ENCODE measurements around the gene FMNL2.
"Not testable (repeated sequence)": the region's sequence is repeated elsewhere in the genome, so short reads cannot be mapped to it uniquely, and the experiment has no call there.

The FMNL2 gene

DNA sequence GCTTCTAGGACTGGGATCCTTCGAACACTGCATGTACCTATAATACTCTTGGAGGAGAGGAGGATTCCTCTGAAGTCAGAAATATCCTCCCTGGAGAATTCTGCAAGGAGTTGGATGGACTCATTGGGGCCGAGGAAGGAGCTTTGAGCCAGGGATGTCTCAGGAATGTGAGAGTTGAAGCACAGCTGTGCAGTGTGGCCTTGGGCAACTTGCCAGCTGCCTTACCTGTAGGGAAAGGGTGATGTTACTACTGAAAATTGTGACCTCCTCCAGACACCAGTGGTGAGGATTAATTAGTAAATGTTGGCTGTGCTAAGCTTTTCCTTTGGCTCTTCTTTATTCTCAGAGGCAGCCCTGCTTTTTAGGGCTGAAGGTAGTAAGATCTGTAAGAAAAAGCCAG lies 41.4 kb downstream of the FMNL2 start:
- DNase-seq, result no peak

DNA sequence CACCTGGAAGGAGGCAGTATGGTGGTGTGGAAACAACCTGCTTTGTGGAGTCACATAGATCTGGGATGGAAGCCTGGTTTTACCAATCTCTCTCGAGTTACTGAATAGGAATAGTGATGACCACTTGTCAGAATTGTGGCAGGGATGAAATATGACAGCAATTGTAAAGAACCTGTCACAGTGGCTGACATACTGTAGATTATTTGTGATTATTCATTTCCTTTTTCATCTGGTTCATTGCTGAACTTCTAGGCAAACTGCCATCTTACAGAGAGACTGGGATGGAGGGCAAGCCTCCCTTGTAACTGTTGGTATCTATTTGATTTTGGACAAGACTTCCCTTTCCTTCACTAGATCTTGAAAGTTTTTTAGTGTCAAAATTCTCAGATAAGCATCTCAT lies 42.0 kb downstream of the FMNL2 start:
- no peak for DNase-seq

DNA sequence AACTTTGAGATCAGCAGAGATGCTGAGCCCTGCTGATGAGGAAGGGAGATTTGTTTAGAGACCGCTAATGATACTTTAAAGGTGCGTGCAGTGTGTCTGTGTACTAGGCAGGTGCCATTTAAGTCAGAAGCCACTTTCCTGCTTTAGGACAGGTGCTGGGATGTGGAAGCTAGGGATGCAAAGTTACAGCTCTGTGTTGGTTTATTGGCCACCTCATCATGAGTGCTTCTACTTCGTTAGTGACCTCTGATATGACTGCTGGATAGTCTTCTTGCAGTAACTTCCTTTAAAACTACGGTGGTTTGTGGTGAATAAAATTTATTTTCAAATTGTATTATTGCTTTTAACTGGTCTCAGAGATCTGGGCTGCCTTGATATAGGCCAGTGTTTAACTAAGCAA lies 44.1 kb downstream of the FMNL2 start:
- no peak for DNase-seq

DNA sequence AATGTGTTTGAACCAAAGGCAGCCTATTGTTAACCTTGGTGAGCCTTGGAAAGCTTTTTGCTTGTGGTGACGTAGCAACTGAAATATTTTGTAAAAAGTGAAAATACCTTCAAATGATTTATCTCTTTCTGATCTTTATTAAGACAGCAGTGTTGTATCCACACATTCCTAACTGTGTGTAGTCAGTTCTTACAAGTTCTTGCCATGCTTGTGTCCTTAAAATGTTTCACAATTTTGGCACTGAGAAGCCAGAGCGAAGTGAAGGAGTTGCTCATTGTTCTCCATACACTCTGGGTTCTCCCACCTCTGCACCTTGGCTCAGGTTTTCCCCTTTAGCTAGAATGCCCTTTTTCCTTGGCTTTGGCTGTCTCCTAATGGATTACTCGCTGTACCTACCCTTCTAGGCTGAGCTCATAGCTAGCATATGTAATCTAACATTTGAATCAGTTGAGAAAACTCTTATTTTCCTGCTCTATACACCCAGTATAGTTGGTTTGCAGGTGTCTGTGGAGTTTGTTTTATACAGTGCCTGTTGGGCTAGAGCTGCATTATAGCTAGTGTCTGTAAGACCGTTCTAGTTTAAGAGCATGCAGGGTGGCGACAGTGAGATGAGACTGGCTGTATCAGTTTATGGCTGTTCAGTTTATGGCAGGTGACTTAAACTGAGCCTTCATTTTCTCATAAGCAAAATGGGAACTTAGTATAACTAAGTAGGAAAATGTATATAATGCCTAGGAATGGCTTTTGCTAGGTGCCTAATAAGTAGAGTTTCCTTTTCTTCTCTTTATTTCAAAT lies 45.5 kb downstream of the FMNL2 start:
- no peak for DNase-seq

DNA sequence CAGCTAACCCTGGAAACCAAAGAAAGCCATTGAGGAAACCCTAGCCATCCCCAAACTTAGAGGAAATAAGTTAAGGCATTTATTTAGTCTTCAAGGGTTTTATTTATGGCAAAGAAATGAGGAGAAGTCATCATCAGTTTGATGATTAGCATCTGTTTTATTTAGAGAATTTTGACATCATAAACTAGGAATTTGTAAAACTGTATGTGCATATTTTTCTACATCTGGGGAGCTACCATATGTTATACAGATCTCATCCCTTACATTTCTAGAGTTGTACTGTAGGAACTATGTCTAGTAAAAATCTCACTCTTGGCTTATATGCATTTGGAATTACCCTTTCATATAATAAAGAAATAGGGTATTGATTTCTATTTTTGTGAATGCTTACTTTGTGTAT lies 48.7 kb downstream of the FMNL2 start:
- no peak for DNase-seq

DNA sequence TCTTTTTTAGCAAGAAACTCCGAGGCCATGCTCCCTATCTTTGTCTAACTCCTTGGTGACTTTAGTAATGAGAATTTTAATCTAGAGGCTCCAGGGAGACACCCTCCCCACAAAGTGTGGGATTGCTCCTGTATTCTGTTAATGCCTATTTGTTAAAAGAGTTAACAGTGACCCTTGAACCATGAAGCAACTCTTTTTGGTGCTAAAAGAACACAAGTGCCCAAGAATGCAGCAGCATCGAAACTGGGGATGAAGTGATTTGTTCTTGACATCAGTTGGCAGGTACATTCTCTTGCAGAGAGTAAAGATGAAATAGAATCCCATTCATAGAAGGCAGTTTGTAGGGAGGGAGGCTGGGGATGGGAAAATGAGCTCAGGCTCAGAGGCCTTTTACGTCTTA lies 50.0 kb downstream of the FMNL2 start:
- no peak for DNase-seq

DNA sequence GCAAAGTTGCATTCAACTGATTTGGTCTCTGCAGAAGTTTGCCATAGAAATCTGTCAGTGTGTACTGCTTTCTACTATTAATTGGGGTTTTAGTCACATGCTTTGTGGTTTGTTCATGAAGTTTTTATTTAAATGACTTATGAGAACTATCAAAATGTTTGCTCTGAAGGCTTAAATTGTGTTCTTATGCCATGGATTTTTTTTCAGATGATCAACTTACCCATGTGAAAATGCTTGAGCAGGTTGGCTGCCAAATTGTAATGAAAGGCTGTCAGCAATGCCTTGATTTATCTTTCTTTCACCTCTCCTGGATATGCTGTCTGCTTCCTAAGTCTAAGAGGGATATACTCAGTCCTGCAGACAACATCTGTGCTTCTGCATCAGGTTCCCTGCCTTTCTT lies 50.7 kb downstream of the FMNL2 start:
- DNase-seq, result no peak

DNA sequence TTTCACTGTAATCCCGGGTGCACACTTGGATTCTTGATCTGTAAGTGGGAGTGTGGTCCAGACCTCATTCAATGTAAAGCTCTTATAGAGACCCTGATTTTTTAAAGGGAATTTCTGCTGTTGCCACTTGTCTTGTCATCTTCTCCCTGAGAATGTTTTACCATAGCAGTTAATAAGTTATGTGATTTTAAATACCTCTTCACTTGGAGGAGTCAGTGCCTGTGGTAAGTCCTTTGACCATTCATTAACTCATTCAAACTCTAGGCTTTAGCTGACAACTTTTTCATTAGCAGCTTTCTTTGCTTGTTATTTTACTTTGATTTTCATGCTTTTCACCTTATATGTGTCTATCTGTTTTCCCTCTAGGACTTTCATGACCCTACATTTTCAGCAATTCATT lies 51.3 kb downstream of the FMNL2 start:
- no peak for DNase-seq

DNA sequence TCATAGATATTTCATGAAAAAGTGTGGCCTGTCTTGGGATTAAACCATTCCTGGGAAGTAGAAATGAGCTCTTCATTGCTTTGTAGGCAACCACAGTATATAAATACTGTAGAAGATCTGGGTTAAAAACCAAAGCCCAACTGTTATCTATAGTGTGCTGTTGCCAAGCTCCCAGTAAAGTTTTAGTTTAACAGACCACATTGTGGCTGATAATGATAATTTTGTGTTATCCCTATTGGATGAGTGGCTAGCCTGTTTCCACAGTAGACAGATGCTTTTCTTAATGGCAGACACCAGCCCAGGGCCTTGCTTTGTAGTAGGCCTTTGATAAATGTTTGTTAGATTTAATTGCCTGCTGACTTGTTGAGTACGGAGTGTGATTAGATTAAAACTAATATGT lies 52.1 kb downstream of the FMNL2 start:
- no peak for DNase-seq

DNA sequence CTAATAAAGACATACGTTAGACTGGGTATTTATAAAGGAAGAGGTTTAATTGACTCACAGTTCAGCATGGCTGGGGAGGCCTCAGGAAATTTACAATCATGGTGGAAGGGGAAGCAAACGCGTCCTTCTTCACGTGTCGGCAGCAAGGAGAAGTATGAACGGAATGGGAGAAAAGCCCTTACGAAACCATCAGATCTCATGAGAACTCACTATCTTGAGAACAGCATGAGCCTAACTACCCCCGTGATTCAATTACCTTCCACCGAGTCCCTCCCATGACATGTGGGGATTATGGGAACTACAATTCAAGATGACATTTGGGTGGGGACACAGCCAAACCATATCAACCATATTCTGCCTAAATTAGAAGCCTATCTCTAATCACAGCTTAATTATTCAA lies 53.3 kb downstream of the FMNL2 start:
- not testable (repeated sequence) for DNase-seq

DNA sequence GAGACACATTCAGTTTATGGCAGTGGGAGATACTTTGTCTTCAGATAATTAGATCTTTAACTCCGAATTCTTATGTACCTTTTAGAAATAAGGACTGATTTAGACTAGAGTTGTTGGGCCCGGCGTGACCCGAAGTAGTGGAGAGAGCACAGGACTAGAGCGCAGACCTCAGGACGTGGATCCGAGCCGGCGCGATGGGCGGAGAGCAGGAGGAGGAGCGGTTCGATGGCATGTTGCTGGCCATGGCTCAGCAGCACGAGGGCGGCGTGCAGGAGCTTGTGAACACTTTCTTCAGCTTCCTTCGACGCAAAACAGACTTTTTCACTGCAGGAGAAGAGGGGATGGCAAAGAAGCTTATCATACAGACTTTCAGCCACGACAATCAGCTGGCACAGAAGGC lies 54.5 kb downstream of the FMNL2 start:
- no peak for DNase-seq

DNA sequence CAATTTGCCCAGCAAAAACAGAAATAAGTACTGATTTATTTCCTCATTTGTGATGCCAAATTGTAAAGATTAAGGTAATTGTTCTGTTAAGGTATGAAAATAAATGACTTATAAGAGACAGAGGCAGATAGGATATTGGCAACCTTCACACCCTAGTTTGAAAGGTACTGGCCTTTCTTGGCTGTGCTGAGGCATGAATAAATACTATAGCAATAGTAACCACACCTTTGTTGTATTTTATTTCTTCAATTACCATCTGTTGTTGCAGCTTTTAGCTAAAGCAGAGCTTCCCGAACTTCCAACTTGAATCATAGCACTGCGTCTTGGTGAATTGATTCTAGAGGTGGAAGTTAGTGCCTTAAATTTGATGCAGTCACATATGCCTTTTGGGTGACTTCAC lies 55.9 kb downstream of the FMNL2 start:
- DNase-seq, result no peak

DNA sequence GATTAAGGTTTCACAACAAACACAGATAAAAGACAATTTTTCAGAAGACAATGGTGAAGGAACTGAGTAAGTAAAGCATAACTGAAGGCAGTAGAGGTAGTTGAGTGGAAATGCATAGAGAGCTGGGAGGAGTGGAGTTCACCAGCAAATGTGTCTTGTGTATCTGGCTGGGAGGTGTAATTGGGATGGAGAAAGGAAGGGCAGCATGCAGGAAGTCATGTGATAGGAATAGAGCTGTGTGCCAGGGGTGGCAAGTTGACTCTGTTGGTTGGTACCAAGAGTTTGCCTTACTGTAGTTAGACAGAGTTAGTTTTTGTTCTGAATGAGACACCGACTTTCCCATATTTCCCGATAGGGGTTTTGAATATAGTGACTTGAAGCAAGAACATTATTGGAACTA lies 56.3 kb downstream of the FMNL2 start:
- no peak for DNase-seq

DNA sequence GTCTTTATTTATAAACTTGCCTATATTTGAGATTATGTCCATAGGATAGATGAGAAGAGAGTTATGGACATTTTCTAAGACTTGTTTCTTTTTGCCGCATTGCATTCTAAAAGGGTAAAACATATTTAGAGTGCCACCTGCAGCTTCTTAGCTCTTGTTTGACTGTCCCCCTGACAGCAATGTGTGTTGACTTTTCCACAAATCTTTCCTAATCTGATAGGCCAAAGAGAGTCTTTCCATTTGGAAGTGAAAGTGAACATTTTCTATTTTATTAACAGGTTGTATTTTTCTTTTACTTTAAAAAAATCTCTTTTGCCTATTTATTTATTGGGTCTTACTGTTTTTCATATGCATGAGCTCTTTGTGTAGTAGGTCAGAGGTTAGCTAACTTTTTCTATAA lies 58.4 kb downstream of the FMNL2 start:
- no peak for DNase-seq

DNA sequence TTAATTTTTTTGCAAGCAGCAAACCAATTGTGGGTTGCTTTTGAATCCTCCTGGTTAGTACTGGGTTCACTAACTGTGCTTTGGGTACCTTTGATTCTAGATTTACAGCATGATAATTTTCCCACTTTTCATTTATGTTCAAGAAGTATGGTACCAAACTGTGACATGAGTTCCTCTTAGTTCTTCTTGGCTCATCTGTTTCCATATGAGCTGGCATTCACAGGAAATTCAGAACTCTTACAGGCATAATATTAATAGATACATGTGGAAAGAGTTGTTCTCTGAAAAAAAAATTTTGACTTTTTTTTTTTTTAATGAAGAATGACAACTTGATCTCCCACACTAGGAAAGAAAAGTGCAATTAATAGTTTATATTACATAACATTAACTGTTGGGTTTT lies 59.4 kb downstream of the FMNL2 start:
- no peak for DNase-seq

DNA sequence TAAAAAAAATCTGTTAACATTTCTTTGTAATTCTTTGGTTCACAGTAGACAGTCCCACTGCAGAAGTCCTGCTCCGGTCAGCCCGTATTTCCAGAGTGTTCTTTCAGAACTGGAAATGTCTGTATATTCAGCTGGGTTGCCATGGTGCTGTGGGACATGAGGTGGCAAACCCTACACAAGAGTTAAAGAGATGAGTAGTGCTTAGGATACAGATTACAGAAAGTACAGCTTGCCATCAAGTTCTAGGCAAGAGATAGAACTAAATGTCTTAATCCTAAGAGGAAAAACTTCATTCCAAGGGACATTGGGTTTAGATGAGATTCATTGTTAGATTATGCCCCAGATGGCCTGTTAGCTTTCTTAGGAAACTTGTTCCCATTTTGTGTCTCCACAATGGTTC lies 60.1 kb downstream of the FMNL2 start:
- no peak for DNase-seq

DNA sequence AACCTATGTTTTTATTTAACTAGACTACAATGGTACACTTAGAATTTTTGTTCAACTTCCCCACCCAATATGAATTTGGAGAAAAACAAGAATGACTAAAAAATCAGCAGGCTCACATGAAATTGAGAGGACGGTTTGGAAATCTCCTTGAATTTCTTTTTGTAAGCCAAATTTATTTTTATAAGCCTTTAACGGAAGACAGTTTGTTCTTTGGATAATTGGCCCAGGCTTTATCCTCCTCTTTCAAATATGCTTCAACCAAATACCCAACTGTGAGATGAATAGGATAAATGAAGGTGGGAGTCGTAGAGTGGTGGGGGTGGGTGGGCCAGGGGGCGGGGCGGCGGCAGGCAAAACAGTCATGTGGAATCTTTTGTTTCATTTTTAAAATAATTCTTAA lies 60.6 kb downstream of the FMNL2 start:
- no peak for DNase-seq

DNA sequence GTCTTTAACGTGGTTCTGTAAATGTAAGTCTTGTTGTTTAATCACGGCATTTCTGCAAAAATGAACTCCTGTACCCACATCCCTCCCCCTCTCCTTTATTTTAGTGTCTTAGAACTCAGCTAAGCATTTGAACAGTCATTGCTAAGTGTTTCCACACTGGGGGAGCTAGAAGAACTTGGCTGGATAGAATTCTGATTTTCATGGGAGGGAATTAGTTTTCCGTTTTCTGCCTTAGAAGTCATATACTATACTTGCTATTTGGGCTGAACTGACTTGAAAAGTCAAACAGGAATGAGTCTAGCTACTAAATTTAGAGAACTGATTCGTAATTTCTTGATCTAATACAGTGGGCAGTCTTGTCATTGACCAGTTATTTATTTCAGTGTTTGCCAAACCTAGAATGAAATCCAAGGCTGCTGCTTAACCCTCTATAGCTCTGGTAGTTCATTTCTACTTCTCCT lies 61.1 kb downstream of the FMNL2 start:
- no peak for DNase-seq

DNA sequence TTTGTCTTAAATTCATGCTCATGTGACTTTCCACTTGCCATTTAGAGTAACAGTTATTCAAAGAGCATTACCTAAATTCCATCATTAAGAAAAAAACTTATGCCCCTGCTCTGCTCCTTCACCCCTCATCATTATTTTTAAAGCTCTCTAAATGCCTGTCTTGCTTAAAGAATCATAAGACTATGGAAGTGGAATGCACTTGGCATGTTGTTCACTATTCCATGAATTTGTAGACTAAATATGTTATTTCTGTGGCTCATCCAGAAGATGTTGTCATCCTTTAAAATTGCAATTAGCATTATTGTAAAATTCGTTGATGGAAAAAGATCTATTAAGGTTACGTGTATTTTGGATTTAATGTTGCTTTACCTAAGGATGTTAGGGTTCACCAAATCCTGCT lies 61.8 kb downstream of the FMNL2 start:
- no peak for DNase-seq

DNA sequence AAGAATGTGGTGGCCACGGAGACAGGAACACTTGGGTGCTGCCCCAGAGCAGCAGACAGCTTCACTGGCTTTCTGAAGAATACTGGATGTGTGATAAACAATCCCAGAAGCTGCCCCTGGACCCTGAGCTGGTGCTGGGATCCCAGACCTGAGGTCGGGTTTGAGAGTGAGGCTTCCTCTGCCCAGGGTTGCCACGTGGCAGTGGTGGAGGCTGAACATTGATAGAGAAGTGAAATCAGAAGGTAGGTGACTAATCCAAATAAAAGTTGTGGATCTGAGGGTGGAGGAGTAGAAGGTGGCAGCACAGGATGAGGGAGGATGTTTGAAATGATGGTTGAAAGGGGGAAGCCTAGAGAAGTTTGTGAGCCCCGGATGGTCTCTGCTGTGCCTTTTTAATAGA lies 64.0 kb downstream of the FMNL2 start:
- no peak for DNase-seq

DNA sequence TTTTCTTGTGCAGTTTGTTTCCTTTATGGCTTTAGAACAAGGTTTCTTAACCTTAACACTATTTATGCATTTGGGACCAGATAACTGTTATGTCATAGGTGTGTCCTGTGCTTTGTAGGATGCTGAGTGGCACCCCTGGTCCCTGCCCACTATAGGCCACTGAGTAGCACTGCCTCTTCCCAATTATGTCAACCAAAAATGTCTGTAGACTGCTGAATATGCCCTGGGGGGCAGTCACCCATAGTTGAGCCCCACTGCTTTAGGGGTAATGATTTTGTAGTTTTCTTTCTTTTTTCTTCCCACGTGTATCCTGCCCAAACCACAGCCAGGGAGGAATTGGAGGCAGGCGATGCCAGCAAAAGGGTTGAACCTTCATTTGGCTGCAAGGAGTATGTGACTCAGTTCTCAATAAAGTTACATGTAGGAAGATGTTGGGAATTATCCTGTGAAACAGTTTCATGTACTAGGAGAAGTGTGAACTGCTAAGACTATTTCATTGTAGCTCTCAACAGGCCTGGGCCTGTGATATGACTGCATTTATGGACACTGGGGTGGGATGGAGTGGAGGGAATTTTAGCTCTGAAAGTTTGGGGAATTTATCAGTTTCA lies 65.7 kb downstream of the FMNL2 start:
- DNase-seq, result no peak

DNA sequence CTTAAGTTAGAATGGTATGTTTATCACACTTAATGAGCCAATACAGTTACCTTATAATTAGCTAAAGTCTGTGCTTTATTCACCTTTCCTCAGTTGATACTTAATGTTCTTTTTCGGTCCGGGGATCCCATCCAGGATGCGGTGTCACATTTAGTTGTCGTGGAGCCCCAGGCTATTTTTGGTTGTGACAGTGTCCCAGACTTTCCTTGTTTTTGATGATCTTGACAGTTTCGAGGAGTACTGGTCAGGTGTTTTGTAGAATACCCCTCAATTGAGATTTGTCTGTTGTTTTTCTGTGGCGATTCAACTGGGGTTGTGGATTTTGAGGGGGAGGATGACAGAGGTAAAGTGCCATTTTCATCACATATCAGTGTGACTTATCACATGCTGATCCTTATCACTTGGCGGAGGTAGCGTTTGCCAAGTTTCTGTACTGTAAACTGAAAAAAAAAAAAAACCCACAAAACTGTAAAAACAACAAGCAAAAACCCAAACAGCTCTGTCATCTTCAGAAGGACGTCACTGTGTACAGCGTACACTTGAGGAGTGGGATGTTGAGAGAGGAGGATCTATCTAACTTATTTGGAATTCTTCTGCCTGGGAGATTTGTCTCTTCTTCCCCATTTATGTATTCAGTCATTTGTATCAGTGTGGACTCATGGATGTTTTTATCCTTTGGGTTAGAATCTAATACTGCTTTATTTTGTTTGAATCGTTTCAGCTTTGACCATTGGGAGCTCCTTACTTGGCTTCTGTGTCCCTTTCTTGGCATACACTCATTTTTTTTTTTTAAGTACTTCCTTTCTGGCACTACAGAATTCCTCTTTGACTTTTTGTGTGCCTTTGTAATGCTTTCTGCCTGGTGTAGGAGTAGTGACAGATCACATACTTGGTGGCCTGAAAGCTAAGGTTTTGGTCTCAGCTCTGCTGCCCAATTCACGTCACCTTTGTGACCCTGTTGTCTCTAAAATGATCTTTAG lies 68.1 kb downstream of the FMNL2 start:
- DNase-seq, result no peak

All from cerebellar nuclear complex (tissue), 1 donor.